ENCODE results near the gene NUDCD3. TPM values are rescaled to one million over a fixed set of nuclear protein-coding genes. Genes with fewer than 3 reads are reported as not detected.

NUDCD3 gene
- total and polyA plus RNA-seq, 2 of the 8 experiments (the other 6 are each of a cell fraction or from before 2014, with no cell fraction given) = 35.2 to 93.7 TPM

GRCh38 chr7:44533301-44534055 lies 43.0 kb upstream of the NUDCD3 start (continued):
- TF ChIP-seq SIRT6 (IDR thresholded peaks at IDR 0.05; ENCODE audit: low read length) = no peak
- TF ChIP-seq CEBPB (IDR thresholded peaks at IDR 0.05; ENCODE audit: low read depth, low read length) = no peak

Measured in H1 (cell line).